Stimulated activated CD4-positive, alpha-beta T cell treated with anti-CD3 and anti-CD28 coated beads, Interleukin-2, amount 100 ng/mL, for 4 hours (primary cell): ENCODE results near the gene GPD1L.

Source experiments
- DNase-seq: peaks from one replicate; pipeline ENCODE4 v3.0.0-alpha.2; 2020; ENCODE audit warnings: low read depth

Gene GPD1L

DNA sequence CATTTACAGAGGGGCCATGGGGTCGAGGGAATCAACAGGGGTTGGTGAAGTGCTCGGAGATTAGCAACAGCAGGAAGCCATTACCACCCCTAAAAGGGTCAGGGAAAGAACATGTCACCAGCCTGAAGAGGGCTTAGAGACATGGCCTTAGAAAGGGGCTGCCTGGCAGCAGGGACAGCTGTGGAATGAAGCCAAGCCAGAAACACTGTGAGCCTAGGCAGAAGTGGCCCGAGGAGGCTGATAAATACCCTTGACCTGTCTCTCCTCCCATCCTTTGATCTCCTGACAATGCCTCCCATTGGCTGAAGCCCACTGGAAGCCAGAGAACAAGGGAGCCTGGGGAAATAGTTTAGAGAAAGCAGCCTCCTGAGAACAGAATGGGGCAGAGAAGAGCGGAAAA lies 31.4 kb downstream of the GPD1L start:
- no peak for DNase-seq

DNA sequence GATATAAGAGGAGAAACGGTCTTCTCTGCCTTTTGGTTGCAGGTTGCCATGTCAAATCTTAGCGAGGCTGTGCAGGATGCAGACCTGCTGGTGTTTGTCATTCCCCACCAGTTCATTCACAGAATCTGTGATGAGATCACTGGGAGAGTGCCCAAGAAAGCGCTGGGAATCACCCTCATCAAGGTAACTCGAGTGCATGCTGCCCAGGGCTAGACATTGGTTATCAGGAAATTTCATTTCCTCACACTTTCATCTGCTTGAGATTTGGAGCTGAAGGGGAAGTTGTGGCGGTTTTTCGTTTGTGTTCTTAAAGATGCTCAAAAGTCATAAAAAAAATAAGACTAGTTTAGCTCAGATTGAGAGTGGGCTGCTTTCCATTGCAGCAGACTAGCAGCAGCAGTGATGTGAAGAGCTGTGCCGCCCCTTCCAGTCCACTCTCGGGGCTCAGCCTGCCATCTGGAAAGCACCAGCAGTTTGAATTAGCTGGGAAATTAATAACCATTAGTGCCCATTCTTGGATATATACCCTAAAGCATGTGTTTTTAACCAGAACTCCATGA lies 32.2 kb downstream of the GPD1L start:
- DNase-seq = no peak

DNA sequence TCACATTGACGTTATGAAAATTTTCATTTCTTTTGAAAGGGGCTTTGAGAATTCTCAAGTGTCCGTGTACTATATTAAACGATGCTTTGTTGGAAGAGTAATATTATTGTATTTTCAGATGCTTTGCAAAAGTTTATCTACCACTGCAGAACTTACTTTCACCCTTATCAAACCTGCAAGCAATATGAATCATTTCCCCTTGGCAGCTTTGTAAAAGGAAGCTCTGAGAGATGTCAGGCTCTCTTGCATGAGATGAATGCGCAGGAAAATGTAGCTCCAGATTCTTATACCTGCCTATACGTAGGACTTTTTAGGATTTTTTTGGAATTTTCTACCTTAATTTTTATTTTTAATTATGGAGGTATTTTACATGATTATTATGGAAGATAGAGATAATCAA lies 34.5 kb downstream of the GPD1L start:
- no peak for DNase-seq

DNA sequence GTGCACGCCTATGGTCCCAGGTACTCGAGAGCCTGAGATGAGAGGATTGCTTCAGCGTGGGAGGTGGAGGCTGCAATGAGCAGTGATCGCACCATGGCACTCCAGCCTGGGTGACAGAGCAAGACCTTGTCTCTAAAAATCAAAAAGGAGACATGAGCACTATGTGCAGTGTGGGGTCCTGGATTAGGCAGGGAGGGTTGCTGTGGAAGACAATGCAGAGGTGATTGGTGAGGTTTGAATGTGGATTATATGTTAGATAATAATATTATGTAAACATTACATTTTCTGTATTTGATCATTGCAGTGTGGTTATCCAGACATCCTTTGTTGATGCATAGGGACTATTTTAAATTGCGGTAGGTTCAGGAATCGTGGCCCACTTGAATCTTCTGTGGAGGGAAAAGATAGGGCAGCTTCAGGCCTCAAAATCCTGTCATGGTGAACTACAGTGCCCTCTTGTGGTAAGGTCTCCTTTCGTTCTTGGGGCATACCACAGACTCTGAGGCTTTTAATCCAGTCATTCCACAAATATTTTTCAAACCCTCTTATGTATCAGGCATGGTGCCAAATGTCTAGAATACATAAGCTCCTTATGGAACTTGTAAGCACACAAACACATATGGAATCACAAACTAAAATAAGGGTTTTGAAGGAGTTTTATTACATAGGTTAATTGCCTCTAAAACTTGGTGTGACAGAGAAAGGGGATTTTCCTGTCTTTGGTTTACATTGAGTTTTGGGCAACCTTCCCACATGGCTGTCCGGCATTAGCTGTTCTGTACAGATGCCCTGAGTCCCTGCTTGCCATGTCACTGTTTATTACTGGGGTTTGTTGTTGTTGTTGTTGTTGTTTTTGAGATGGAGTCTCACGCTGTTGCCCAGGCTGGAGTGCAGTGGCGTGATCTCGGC lies 37.7 kb downstream of the GPD1L start:
- peak; percentile 38 for DNase-seq

DNA sequence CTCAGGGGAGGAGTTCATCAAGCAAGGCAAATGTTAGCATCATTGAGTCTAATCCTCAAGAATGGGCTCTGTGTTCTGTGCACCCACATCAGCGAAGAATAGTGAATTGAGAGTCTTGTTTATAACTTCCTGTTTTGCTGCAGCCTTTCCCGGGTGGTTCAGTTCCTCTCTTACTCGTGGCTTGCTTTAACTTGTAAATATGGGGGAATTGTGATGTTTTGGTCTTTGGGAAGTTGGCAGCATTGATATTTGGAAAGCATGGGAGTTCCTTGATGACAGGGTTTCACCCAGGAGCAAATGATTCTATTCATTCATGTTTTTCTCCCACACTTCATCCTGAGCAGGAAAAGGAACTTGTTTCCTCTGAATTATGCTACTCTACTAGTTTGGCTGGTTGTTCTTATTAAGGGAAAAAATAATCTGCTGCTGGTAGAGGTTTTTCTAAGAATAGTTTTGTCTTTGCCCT lies 40.4 kb downstream of the GPD1L start:
- DNase-seq = no peak

DNA sequence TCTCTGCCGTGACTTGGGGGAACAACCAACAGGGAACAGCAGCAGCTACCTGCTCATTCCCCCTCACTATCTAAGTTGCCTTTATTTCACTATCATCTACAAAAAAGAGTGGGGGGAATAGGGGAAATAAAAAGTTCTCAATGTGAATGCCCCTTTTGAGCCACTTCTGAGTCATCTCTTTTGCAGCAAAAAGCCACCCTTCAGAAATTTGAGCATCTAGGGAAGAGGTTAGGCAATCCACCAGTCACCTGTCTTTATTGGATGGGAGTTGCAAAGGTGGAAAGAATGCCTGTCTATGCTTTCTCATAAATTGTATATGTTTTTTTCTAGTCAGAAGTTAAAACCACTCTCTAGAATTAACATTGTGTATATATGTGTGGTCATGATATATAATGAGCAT lies 41.1 kb downstream of the GPD1L start:
- DNase-seq = no peak

DNA sequence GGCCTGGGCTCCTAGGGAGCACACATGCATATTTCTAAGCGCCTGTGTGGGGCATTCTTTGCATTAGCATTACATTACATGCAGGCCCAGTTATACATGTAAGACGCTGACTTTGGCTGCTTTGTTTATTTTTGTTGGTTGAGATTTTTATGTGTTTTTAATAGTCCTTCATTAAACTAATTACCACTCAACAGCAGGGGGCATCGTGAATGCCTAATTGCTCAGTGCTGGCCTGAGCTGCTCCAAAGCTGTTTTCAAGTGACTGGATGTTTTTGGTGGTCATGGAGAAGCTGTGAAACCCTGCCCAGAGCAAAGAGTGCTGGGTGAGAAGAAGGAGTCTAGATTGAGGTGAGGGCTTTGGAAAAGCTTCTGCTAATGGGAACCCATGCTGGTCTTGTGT lies 41.5 kb downstream of the GPD1L start:
- DNase-seq = no peak

DNA sequence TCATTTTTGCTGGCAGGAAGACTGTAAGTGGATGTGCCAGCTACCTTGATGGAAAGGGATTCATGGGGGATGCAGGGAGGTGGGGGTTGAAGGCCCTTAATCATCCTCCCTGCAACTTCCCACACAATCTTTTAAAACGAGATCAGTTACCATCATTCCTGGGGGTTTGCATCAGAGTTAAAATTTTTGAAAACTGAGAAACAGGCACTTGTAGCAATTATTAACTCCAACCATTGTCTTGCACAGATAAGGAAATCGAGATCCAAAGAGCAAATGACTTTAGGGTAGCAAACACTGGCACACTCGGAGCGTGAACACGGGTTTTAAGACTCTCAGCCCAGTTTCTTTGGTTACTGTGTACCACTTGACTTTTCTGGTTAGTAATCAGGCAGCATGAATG lies 41.9 kb downstream of the GPD1L start:
- no peak for DNase-seq

DNA sequence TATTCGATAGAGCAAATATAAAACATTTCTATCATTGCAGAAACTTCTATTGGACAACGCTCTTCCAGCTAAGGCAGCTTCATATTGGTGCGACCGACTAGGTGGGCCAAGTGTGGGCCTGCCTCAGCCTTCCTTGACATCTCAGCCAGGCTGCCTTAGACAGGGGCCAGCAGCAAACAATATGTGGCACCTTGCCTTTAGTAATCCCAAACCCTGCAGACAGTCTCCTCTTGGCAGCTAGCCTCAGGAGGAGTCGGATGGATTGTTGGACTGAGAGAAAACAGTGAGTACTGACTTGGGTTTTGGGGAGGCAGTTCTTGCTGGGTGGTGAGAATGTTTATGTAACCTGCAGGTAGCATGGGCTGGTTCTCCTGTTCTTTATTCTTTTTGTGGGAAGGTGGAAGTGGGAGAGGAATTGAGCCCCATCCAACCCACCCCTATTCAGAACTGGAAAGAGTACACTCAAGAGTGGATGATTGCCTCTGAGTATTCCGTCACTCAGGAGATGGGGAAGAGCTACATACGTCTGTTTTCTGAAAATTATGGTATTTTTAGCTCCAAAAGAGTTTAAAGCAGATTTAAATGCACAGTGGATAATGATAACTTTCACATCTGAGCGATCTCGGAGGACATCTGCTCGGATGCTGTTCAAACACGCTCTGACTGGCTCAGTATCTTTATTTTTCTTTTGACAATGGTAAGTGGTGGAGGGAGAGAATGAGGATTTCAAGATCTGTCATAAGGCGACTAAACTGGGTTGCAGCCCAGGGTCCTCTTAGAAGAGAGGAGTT lies 47.2 kb downstream of the GPD1L start:
- DNase-seq = no peak

DNA sequence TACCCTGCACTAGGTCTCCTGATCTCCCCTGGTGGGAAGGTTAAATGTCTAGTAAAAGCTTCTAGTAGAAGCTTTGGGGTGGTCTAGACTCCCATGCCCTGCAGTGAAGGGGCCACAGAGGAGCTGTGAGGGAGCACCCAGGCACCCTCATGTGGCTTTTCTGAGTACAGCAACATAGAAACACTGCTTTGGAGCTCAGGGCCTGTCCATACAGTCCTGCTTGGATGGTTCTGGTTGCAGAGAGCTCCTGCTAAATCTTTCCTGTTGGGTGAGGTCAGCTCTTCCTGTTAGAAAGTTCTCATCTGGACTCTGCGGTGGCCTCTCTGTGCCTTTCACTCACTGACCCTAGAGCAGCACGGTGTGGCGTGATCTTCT lies 47.8 kb downstream of the GPD1L start:
- DNase-seq = no peak

DNA sequence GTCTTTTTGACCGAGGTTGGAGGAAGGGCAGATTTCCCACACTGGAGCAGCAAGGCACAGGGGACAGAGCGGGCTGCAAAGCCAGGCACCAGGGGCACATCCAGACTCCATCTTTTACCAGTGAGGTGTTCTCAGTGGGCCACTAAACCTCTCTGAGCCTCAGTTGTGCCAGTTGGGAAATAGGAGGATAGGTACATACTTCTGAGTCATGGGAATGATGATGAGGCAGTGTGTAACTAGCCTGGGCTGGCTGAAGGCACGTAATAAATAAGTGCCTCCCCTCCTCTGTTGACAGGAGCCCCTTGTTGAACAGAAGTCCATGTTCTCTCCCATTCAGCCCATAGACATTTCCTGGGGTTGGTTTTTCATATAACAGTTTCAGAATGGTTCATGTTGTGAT lies 48.7 kb downstream of the GPD1L start:
- no peak for DNase-seq

DNA sequence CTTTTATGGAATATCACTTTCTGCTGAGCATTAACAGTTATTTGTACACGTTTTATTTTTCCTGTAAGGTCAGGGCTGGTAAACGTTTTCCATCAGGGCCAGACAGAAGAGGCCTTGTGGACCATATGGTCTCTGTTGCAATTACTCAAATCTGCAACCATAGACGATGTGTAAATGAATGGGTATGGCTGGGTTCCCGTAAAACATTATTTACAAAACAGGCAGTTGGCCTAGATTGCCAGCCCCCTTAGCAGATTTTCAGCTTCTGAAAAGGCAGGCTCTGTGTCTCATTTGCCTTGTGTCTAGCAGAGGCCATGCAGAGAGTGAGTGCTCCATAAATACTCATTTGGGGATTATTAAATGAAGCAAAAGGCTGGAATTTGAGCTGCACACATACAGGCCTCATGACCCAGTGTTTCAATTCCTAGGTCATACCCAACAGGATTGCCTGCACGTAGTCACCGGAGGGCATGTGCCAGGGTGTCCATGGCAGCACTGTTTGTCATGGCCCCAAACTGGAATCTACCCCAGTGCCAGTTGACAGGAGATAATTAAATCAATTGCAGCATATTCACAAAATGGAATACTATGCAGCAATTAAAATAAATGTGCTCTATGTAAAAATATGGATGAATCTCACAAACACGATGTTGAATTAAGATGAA lies 51.3 kb downstream of the GPD1L start:
- no peak for DNase-seq

DNA sequence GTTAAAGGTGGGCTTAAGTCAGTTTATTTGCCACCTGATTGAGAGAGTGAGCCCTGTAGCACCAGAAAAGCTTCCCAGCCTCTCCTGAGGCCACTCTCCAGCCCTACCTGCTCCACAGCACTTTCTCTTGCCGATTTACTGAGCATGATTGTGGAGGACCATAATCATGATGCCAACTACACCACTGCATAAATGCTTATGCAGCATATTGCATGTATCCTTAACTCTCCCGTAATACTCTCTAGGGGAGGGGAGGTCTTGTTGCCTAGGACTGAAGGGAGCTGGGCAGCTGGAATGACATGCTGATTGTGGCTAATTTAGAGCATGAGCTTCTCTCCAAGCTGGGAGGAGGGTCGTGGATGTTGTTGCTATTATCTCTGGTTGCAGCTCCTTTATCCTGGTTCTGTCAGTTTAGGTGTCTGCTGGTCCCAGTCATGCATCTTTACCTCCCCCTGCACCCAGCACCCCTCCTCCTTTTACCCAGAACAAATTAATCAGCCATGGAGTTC lies 54.3 kb downstream of the GPD1L start:
- DNase-seq = no peak

DNA sequence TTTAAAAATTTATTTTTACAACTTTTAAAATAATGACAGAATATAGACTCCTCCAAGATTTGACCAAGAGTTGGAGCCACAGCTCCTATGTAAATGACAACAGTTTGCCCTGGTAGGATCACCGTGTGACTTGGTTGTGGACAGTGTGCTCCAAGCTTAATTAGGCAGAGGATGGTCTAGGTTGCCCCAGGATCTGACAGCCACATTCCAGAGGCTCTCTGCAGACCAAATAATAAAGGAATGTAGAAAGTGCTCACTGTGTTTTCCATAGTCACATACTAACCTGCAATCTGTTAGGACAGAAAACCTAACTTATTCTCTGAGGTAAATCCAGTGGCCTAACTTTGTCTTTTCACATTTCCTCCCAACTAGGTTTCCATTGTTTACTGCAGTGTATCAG lies 59.0 kb downstream of the GPD1L start:
- DNase-seq = no peak

DNA sequence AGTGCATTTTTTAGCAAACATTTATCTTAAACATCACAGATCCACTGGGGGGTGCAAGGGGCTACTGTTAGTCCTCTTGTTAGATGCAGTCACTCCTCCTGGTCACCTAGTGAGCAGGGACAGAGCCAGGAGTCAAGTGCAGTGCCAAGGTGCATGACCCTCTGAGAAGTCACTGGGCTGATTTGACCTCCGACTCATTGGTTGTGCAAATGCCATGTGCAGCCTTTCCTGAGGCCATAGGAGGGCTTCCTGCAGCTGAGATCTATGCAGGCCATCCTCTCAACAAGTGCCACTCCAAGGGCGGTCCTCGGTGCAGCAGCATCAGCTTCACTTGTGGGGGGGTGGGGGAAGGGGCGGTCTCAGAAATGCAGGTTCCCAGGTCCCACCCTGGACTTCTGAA lies 60.2 kb downstream of the GPD1L start:
- DNase-seq = no peak

DNA sequence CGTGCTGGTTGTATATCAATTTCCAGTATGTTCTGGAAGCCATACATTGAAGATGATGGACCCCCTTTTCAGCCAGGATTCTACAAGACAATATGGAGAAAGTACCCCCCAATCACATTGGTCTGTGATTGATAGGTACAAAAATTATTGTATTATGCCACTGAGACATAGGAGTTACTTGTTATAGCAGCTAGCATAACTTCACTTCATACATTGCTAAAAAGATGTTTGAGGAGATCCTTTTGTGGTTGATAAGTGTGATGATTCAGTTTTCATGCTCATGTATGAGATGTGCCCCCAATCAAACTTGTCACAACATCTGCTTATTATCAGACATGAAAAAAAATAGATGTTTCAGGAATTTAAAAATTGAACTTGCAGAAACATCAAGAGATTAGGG lies 66.0 kb downstream of the GPD1L start:
- DNase-seq = no peak

DNA sequence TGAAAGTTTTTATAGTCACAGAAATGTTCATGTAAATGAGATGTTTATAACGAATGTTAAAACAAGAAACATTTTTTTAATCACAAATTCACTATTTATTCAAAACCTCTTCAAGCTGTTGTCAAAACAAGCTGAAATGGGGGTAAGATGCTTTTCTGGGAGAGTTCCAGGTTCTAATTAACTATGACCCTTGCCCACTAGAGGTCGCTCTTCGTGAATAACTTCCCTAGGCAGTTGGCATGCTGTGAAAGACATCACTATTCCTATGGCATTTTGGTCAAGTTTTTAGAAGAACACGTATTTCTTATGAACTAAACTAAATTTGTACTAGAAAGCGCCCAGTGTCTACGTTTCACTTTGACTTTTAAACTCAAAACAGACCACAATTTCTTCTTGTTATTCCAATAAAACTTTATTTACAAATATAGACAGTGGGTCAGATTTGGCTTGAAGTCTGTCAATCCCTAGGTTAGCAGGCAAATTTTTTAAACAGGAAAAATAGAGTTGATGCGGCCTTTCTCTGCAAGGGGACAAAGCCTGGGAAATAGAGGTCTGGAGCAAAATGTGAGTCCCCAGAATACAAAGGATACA lies 69.3 kb downstream of the GPD1L start:
- DNase-seq = peak; percentile 36

DNA sequence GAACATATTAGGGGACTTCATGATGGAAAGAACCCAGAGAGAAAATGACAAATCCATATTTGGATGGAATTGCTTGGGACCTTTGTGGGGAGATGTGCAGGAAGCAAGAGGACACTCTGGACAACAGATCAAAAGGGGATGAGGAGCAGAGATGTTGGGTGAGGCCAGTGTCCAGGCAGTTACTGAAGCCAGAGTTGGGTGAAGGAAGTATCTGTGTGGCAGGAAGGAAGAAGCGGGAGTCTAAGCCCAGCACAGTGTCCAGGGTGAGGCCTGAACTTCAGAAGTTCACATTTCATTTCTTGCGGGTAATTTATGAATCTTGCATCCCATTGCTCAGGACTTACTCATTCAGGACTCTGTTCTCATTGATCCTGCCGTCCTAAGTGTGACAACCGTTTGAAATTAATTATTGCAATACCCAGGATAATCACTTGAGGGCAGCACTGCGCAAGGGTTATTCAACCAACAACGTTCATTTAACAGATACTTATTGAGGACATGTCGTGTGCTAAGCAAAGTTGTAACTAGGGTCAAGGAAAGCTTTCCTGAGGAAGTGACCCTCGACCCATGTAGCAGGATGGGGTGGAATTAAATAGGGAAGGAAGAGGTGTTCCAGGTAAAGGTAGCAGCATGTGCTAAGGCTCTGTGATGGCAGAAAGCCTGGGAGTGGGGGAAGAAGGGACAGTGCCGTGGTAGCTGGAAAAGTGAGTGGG lies 70.7 kb downstream of the GPD1L start:
- peak; percentile 50 for DNase-seq

DNA sequence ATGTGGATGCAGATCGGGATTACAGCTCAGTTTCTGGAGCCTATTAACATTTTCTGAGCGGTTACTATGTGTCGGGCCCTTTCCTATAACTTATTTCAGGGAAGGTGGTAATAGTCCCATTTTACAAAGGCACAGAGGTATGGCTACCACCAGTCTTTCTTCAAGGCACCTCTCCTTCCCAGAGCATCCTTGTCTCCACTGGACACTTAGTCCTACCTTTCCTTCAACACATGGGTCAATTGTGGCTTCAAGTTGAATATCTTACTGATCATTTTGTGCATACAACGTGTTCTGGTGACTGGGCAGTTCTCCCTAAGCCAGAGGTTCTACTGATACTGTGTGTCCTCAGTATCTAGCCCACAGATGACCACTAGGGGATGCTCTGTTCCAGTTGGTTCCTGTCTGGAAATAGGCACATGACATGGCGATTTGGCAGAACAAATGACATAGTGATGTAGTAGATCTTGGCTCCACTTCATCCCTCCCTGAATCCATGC lies 71.3 kb downstream of the GPD1L start:
- peak; percentile 27 for DNase-seq

DNA sequence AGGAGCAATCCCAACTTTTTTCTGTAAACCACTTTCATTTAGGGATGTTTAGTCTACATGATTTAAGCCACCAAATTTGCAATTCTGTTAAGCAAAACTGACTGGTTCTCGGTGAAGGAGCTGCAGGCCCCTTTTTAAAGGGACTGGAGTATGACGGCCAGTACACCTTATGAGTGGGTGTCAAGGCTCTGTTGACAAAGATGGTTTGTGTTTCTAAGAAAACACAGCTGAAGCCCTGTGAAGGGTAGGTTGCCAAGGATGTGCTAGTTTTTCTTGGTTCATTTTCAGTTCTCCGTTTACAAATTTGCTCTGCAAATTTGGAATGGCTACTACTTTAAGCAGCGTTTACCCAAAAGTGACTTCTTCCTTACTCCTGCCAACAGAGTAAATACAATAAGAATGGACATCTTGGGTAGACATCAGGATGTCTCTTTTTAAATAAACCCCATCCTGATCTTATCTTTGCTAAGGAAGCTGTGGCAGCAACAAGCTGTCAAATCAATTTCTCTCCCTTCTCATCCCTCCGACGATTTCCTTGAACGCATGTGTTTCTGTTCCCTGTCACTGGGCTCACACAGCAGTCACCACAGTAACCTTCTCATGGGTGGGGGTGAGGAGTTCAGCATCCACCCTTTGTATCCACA lies 73.8 kb downstream of the GPD1L start:
- no peak for DNase-seq
